ENCODE measurements around the gene ADGRG2.

Gene ADGRG2

GRCh38 chrX:19137067-19137466 is 14.8 kb upstream of the ADGRG2 start:
- TF ChIP-seq FOXM1 (IDR thresholded peaks at IDR 0.05; ENCODE audit: borderline replicate concordance, low read depth), result no peak

- no peak for TF ChIP-seq TAF1 (IDR thresholded peaks at IDR 0.05; ENCODE audit: low read depth)
- no peak for TF ChIP-seq USF1 (IDR thresholded peaks at IDR 0.05)
- TF ChIP-seq RAD21 (IDR thresholded peaks at IDR 0.05; ENCODE audit: low read depth), result no peak
- no peak for TF ChIP-seq REST (IDR thresholded peaks at IDR 0.05; ENCODE audit: low read depth)
- TF ChIP-seq EP300 (IDR thresholded peaks at IDR 0.05; ENCODE audit: borderline replicate concordance), result no peak
- TF ChIP-seq NFIC (IDR thresholded peaks at IDR 0.05), result no peak
- no peak for TF ChIP-seq ZBTB7A (IDR thresholded peaks at IDR 0.05; ENCODE audit: low read depth)
- TF ChIP-seq CREB1 (IDR thresholded peaks at IDR 0.05; ENCODE audit: low read depth), result no peak
- TF ChIP-seq CEBPB (IDR thresholded peaks at IDR 0.05), result no peak
- TF ChIP-seq EGR1 (IDR thresholded peaks at IDR 0.05), result no peak
- no peak for TF ChIP-seq TCF12 (IDR thresholded peaks at IDR 0.05; ENCODE audit: low read depth)
- TF ChIP-seq TEAD4 (IDR thresholded peaks at IDR 0.05), result no peak
- no peak for TF ChIP-seq YY1 (IDR thresholded peaks at IDR 0.05; ENCODE audit: low read depth)
- TF ChIP-seq, protein P1, sequence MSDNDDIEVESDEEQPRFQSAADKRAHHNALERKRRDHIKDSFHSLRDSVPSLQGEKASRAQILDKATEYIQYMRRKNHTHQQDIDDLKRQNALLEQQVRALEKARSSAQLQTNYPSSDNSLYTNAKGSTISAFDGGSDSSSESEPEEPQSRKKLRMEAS (IDR thresholded peaks at IDR 0.05), result no peak
- TF ChIP-seq FOXM1 (IDR thresholded peaks at IDR 0.05; ENCODE audit: borderline replicate concordance, low read depth), result no peak
These were observed 11.5 kb upstream of the ADGRG2 start for GRCh38 chrX:19133784-19134183.

GRCh38 chrX:19133231-19133630 is 11.0 kb upstream of the ADGRG2 start:
- TF ChIP-seq REST (IDR thresholded peaks at IDR 0.05; ENCODE audit: low read depth) (no peak), YY1 (IDR thresholded peaks at IDR 0.05; ENCODE audit: low read depth) (no peak), FOXM1 (IDR thresholded peaks at IDR 0.05; ENCODE audit: borderline replicate concordance, low read depth) (no peak), USF1 (IDR thresholded peaks at IDR 0.05) (no peak), TEAD4 (IDR thresholded peaks at IDR 0.05) (no peak), NFIC (IDR thresholded peaks at IDR 0.05) (no peak), TAF1 (IDR thresholded peaks at IDR 0.05; ENCODE audit: low read depth) (no peak), RAD21 (IDR thresholded peaks at IDR 0.05; ENCODE audit: low read depth) (no peak), CEBPB (IDR thresholded peaks at IDR 0.05) (no peak), EGR1 (IDR thresholded peaks at IDR 0.05) (no peak), TCF12 (IDR thresholded peaks at IDR 0.05; ENCODE audit: low read depth) (no peak), ZBTB7A (IDR thresholded peaks at IDR 0.05; ENCODE audit: low read depth) (no peak)

GRCh38 chrX:19130628-19131027 is 8.4 kb upstream of the ADGRG2 start:
- TF ChIP-seq YY1 (IDR thresholded peaks at IDR 0.05; ENCODE audit: low read depth) (no peak), TCF12 (IDR thresholded peaks at IDR 0.05; ENCODE audit: low read depth) (no peak), REST (IDR thresholded peaks at IDR 0.05; ENCODE audit: low read depth) (no peak), EP300 (IDR thresholded peaks at IDR 0.05; ENCODE audit: borderline replicate concordance) (no peak), EGR1 (IDR thresholded peaks at IDR 0.05) (no peak), FOXM1 (IDR thresholded peaks at IDR 0.05; ENCODE audit: borderline replicate concordance, low read depth) (no peak), ZBTB7A (IDR thresholded peaks at IDR 0.05; ENCODE audit: low read depth) (no peak), NFIC (IDR thresholded peaks at IDR 0.05) (no peak), CREB1 (IDR thresholded peaks at IDR 0.05; ENCODE audit: low read depth) (no peak), TAF1 (IDR thresholded peaks at IDR 0.05; ENCODE audit: low read depth) (no peak), USF1 (IDR thresholded peaks at IDR 0.05) (no peak), TEAD4 (IDR thresholded peaks at IDR 0.05) (no peak)
- TF ChIP-seq, protein P1 (IDR thresholded peaks at IDR 0.05), result no peak
